Heart left ventricle (tissue), 13 donors: ENCODE data around the gene NR2F2.

ENCODE experiments used
- POLR2A ChIP-seq, 2 donors: fragments of 450-650 bp; IDR thresholded peaks; one replicate each; pipeline ENCODE4 v1.6.1; 2017; ENCODE audit warnings: antibody characterized with exemption in 2 of 2, mild to moderate bottlenecking in 2 of 2, moderate library complexity in 2 of 2
- TF ChIP-seq, protein P1 (sequence below), 12 donors: fragments of 200-600 bp; sonication (generic) in 4 of 12; IDR thresholded peaks; one replicate each; pipeline versions ENCODE4 v1.5.0 to v1.8.0; 2018 to 2022; ENCODE audit warnings: antibody characterized with exemption in 12 of 12, mild to moderate bottlenecking in 5 of 12
- donor health status: ischemic (EF 13 %, LVEDD 7.1; RV severe dilation, severe dysfunction).
- donor health status: DM: no; HTN: yes; CAD: no.
- donor health status: DM: no; HTN: no; CAD: no.
- donor health status: ischemic (EF 25% LVEDD 6.9; RV normal size, moderate dysfunction).
- donor health status: ischemic (EF 25% LVEDD 5.7; RV mildly dilated, moderate dysfunction).
- donor health status: ischemic (EF 35%, LVEDD 5.7; RV mildly dilated, moderate dysfunction).
- donor health status: nonischemic (EF 11% LVEDD 7.7; RV severe dilation, severe dysfunction).
- donor health status: DM: yes; HTN: yes; CAD: no.
- donor health status: PGD.
- donor health status: ischemic (EF 29% LVEDD 5.4; RV normal size, mild dysfunction).
- donor health status: nonischemic (EF 23%, LVEDD 6.1; RV moderate dilation, normal function).

DNA sequence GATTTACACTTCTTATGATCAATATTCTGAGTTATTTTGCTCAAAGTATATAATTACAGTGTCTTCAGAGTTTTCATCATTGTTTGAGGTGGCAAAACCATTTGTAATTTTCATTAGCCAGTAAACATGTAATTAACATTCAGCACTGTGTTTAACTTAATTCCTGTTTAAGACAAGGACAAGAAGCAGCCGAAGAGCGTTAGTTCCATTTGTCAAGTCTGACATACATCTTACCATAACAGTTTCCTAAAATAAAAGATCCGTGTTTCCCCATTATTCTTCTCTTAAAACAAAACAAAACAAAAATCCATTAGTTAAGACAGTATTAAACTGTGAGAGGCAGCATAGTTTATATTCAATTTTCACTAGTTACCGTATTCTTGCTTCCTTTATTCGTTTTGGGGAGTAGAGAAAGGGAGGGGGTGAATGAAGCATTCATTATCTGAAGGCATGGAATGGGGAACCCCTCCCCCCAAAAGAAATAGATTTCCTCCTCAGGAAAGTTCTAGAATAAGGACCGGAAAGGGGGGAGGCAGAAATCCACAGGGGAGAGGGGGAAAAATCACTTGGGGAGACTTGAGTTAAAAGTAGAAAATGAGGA, 5.5 kb upstream of the NR2F2 start:
- TF ChIP-seq, protein P1, sequence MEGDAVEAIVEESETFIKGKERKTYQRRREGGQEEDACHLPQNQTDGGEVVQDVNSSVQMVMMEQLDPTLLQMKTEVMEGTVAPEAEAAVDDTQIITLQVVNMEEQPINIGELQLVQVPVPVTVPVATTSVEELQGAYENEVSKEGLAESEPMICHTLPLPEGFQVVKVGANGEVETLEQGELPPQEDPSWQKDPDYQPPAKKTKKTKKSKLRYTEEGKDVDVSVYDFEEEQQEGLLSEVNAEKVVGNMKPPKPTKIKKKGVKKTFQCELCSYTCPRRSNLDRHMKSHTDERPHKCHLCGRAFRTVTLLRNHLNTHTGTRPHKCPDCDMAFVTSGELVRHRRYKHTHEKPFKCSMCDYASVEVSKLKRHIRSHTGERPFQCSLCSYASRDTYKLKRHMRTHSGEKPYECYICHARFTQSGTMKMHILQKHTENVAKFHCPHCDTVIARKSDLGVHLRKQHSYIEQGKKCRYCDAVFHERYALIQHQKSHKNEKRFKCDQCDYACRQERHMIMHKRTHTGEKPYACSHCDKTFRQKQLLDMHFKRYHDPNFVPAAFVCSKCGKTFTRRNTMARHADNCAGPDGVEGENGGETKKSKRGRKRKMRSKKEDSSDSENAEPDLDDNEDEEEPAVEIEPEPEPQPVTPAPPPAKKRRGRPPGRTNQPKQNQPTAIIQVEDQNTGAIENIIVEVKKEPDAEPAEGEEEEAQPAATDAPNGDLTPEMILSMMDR (IDR thresholded peaks at IDR 0.05) = no peak
- no peak for TF ChIP-seq POLR2A (IDR thresholded peaks at IDR 0.05)
